ENCODE data around the gene NPHS2. TPM values are rescaled to one million over a fixed set of nuclear protein-coding genes. Genes with fewer than 3 reads are reported as not detected.

Gene NPHS2
- total and polyA plus RNA-seq, 8 donors = 0.52 to 3.3 (median 0.87) TPM; not detected in 3

DNA sequence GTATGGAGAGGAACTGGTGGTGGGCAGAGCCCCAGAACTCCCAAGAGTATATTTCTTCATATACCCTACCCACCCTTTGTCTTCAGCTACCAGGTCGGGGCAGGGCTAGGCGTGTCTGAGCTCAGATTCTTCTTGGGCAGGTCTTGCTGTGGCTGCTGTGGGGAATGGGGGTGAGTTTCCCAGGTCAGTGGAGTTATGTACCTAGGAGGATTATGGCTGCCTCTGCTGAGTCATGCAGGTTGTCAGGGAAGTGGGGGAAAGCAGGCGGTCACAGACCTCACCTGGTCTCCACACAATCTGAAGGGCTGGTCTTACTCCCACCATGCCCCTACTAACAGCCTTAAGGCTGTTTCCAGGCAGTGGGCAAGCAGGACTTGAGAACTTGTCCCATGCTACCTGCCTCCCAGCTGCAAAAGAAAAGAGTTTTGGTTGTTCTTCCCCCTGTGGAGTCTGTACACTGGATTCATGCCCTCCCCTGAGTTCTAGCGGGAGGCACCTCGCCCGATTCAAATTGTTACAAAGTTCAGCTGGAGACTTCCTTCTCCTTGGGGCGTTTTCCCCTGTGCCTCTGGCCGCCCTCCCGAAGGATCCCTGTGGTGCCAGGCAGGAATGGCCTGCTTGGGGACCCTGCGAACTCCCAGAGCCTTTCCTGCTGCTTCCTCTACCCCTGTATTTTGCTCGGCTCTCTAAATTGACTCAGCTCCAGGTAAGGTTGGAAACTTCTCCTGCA lies 58.6 kb downstream of the NPHS2 start:
- no peak overlapping the region for H3K27ac ChIP-seq
- intact Hi-C loops (cut with DNase I) = no loop called here
- no peaks in the 10 kb centered on the region for H3K36me3 ChIP-seq
- no peak overlapping the region for H3K4me3 ChIP-seq
- H3K27me3 ChIP-seq = no peaks in the 10 kb centered on the region
- peaks cover 0 to 6% of the 10 kb centered on the region in 2 donors for H3K9me3 ChIP-seq
- ATAC-seq = no peak
- no peaks in the 10 kb centered on the region for H3K4me1 ChIP-seq
- peak in 1 of 4 donors; percentile 47 for DNase-seq
- TF ChIP-seq, protein P1, sequence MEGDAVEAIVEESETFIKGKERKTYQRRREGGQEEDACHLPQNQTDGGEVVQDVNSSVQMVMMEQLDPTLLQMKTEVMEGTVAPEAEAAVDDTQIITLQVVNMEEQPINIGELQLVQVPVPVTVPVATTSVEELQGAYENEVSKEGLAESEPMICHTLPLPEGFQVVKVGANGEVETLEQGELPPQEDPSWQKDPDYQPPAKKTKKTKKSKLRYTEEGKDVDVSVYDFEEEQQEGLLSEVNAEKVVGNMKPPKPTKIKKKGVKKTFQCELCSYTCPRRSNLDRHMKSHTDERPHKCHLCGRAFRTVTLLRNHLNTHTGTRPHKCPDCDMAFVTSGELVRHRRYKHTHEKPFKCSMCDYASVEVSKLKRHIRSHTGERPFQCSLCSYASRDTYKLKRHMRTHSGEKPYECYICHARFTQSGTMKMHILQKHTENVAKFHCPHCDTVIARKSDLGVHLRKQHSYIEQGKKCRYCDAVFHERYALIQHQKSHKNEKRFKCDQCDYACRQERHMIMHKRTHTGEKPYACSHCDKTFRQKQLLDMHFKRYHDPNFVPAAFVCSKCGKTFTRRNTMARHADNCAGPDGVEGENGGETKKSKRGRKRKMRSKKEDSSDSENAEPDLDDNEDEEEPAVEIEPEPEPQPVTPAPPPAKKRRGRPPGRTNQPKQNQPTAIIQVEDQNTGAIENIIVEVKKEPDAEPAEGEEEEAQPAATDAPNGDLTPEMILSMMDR (IDR thresholded peaks at IDR 0.05) = no peak

DNA sequence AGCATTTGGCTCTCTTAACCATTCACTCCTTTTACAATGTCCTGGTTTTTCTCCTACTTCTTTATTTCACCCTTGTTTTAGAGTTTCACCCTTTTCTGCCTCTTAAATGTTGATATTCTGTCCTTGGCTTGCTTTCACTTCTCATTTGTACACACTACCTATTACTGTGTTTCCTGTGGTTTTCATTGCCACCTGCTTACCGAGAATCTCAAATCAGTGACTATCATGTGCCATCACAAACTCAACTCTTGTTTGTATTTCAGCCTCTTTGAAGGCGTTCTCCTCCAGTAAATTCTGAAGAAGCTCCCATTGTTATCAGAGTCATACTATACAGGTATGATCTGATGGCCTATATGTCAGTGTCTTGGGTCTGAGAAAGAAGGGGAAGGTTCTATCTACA lies 65.7 kb downstream of the NPHS2 start:
- DNase-seq = no peak
- TF ChIP-seq, protein P1 (IDR thresholded peaks at IDR 0.05) = no peak
- Histone ChIP-seq H3K4me3 (no peak overlapping the region), H3K4me1 (no peaks in the 10 kb centered on the region), H3K27me3 (no peaks in the 10 kb centered on the region), H3K27ac (no peak overlapping the region), H3K36me3 (no peaks in the 10 kb centered on the region), H3K9me3 (peaks cover 0 to 6% of the 10 kb centered on the region in 2 donors)
- intact Hi-C loops (cut with DNase I) = no loop called here
- no peak for ATAC-seq

DNA sequence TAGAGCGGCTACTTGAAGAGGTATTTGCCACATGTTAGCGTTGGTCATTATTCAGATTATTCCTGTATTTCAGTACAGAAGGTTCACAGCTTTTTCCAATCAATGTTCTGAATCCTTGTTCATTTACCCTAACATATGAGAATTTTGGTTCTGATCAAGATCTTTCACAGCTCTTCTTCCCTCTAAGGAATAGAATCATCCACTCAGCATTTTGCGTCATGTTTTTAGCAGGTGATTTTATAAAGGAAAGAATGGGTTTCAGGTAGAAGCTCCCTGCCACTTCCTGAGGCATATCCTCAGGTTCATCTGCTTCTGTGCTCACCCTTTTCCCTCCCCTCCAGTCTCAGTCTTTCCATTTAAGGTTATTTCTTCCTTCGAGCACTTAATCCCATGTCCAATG lies 66.4 kb downstream of the NPHS2 start:
- intact Hi-C loops (cut with DNase I) = no loop called here
- H3K27ac ChIP-seq = no peak overlapping the region
- TF ChIP-seq, protein P1 (IDR thresholded peaks at IDR 0.05) = no peak
- no peaks in the 10 kb centered on the region for H3K4me1 ChIP-seq
- H3K36me3 ChIP-seq = no peaks in the 10 kb centered on the region
- peaks cover 0 to 6% of the 10 kb centered on the region in 2 donors for H3K9me3 ChIP-seq
- DNase-seq = no peak
- H3K27me3 ChIP-seq = no peaks in the 10 kb centered on the region
- no peak overlapping the region for H3K4me3 ChIP-seq
- ATAC-seq = no peak

DNA sequence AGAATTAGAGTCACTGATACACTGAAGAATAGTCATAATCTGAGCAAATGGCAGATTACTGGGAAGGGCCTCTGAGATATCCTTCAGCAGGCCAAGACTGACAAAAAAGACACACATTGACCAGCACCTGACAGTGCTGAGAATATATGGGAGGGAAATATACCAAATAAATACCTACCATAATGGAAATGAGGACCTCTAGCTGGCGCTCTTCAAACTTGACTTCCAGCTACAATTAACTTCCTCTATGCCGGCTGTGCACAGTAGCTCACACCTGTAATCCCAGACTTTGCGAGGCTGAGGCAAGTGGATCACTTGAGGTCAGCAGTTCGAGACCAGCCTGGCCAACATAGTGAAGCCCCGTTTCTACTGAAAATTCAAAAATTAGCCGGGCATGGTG lies 69.5 kb downstream of the NPHS2 start:
- no peaks in the 10 kb centered on the region for H3K27me3 ChIP-seq
- H3K4me3 ChIP-seq = no peak overlapping the region
- DNase-seq (no peak), ATAC-seq (no peak)
- H3K36me3 ChIP-seq = no peaks in the 10 kb centered on the region
- H3K27ac ChIP-seq = no peak overlapping the region
- no peaks in the 10 kb centered on the region for H3K9me3 ChIP-seq
- TF ChIP-seq, protein P1 (IDR thresholded peaks at IDR 0.05) = no peak
- intact Hi-C loops (cut with DNase I) = no loop called here
- no peaks in the 10 kb centered on the region for H3K4me1 ChIP-seq

Other genes with a start within 250 kb of the NPHS2 start
- under 1 TPM in 1 of 2 donors, not detected in 1; 0.58 TPM for gene AXDND1, start 210.0 kb downstream of the NPHS2 start, total RNA-seq
- under 1 TPM; 0.37 to 0.86 (median 0.70) TPM for gene AXDND1, start 210.0 kb downstream of the NPHS2 start, polyA plus RNA-seq (ENCODE audit: insufficient read length in 6 of 6)
- gene TDRD5, start 15.9 kb upstream of the NPHS2 start, total RNA-seq = under 1 TPM; 0.16 to 0.50 TPM
- under 1 TPM; 0.31 to 0.61 (median 0.47) TPM for gene TDRD5, start 15.9 kb upstream of the NPHS2 start, polyA plus RNA-seq (ENCODE audit: insufficient read length in 6 of 6)
- gene FAM163A, start 167.3 kb upstream of the NPHS2 start, total RNA-seq = not detected
- under 1 TPM; 0.06 to 0.27 (median 0.12) TPM for gene FAM163A, start 167.3 kb upstream of the NPHS2 start, polyA plus RNA-seq (ENCODE audit: insufficient read length in 6 of 6)